Umbilical cord (tissue), 2 donors: ENCODE data around the gene GPBP1. TPM values are rescaled to one million over a fixed set of nuclear protein-coding genes. Genes with fewer than 3 reads are reported as not detected.
"Not testable (repeated sequence)": the region's sequence is repeated elsewhere in the genome, so short reads cannot be mapped to it uniquely, and the experiment has no call there.

Experiments used
- DNase-seq: peaks from one replicate; pipeline ENCODE4 v3.0.0-alpha.2; 2015; ENCODE audit warnings: low spot score
- total RNA-seq: library from RNA; depleted of rRNA; stranded (reverse); fragments of >200 nt; gene quantifications from one replicate; pipeline ENCODE4 v1.2.3, GENCODE V29; 2014; ENCODE audit warnings: low replicate concordance; ENCODE audit not compliant: insufficient read depth

Gene GPBP1
- total RNA-seq, 1 donor from 2014 or later, result 76.6 TPM

DNA sequence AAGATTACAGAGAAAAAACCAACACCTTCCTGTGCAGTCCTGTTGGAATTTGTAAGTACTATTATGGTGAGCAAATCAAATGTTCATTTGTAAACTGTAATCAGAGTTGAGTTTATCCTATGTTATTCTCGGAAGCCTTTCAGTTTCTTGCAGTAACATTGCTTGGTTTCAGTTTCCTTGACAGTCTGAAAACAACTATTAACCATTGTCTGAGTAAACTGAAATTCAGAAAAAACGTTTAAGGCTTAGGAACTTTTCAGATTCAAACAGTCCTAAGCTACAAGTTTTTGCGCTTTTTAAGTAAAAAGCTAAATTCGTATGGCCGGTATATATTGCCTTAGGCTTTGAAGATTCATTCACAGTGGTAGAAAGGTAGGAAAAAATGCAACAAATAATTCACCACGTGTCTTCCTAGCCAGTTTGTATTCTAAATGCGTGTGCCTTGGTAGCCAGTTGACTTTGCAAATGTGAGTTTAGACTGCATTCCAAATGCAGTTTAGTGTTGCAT, 2.5 kb downstream of the GPBP1 start:
- peak; percentile 60 for DNase-seq

DNA sequence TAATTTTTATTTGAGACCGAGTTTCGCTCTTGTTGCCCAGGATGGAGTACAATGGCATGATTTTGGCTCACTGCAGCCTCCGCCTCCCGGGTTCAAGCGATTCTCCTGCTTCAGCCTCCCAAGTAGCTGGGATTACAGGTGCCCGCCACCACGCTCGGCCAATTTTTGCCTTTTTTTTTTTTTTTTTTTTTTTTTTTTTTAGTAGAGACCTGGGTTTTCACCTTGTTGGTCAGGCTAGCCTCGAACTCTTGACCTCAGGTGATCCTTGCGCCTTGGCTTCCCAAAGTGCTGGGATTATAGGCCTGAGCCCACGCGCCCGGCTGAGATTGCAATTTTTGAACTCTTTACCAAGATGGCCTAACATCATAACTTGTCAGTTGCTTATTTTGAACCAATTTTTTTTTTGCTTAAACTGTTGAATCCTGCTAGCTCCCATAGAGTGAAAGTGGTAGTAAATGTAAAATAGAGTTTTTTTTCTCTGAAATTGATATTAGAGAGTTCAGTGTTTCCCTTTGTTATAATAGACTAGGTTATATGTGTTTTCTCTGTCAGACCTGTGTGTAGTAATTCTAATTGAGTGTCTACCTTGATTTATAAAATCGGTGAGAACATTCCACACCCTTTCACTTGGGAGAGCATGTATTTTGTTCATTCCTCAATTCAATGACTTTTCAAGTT, 3.8 kb downstream of the GPBP1 start:
- DNase-seq, result no peak

DNA sequence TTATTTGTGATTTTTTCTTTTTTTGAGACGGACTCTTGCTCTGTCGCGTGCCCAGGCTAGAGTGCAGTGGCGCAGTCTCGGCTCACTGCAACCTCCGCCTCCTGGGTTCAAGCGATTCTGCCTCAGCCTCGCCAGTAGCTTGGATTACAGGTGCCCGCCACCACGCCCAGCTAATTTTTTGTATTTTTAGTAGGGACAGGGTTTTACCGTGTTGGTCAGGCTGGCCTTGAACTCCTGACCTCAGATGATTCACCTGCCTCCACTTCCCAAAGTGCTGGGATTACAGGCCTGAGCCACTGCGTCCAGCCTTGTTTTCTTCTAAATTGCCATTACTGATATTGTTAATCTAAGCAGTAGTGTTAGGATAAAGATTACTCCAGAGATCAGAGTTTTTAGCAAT, 4.4 kb downstream of the GPBP1 start:
- DNase-seq, result not testable (repeated sequence)

DNA sequence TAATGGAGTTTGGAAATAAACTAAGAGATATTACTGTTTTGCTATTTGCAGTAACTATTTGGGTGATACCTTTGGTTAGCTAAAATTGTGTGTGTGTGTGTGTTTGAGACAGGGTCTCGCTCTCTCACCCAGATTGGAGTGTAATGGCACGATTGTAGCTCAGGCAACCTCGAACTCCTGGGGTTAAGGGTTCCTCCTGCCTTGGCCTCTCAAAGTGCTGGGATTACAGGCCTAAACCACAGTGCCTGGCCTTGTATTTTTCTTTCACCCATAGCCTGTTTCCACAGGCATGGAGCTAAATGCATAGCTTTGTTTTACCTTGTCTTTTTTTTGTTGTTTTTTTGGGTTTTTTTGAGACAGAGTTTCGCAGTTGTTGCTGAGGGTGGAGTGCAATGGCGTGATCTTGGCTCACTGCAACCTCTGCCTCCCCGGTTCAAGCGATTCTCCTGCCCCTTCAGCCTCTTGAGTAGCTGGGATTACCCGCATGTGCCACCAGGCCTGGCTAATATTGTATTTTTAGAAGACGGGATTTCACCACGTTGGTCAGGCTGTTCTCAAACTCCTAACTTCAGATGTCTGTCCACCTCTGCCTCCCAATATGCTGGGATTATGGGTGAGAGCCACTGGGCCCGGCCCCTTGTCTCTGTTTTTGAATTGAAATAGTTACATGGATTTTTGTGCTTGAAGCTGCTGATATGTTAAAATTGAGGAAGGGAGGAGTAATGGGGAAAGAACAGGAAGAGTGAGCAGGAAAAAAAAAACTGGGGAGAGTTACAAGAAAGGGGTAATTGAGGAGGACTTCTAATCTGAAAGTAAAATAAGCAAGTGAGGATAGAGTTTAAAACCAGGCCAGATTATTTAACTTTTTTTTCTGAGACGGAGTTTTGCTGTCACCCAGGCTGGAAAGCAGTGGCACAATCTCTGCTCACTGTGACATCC, 5.7 kb downstream of the GPBP1 start:
- DNase-seq, result no peak

DNA sequence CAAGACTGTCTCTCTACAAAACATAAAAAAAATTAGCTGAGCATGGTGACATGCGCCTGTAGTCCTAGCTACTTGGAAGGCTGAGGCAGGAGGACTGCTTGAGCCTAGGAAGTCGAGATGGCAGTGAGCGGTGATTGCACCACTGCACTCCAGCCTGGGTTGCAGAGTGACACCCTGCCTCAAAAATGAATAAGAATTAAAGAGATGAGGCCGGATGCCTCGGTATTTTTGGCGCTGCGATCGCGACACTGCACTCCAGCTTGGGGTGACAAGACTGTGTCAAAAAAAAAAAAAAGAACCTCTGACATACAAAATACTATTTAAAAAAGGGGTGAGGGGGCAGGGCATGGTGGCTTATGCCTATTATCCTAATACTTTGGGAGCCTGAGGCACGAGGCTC, 7.3 kb downstream of the GPBP1 start:
- DNase-seq, result no peak

DNA sequence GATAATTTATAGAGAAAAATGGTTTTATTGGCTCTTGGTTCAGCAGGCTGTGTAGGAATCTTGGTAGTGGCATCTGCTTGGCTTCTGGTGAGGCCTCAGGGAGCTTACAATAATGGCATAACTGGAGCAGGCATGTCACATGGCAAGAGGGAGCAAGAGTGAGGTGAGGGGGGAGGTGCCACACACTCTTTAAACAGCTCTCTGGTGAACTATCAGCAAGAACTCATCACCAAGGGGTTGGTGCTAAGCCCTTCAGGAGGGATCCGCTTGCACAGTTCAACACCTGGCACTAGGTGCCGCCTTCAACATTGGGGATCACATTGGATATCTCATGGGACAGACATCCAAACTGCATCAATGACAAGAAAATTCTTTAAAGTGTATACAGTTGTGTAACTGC, 10.5 kb downstream of the GPBP1 start:
- DNase-seq, result no peak

DNA sequence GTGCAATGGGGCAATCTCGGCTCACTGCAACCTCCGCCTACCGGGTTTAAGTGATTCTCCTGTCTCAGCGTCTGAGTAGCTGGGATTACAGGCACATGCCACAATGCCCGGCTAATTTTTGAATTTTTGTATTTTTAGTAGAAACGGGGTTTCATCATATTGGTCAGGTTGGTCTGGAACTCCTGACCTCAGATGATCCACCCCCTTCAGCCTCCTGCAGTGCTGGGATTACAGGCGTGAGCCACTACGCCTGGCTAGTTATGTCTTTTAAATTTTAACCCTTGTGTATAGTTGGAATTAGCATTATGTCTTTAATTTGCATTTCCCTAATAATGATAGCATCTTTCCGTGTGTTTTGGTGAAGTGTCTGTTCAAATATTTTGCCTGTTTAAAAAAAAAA, 11.5 kb downstream of the GPBP1 start:
- no peak for DNase-seq

DNA sequence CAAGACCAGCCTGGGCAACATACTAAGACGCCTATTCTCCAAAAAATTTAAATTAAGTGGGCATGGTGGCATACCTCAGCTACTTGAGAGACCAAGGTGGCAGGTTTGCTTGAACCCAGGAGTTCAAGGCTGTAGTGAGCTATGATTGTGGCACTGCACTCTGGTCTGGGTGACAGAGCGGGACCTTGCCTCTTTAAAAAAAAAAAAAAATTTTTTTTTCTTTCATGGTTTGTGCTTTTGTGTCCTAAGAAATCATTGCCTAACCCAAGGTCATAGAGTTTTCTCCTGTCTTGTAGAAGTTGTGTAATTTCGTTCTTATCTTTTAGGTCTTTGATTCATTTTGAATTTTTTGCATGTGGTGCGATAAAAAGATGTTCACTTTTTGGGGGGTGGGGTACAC, 12.3 kb downstream of the GPBP1 start:
- DNase-seq, result no peak

DNA sequence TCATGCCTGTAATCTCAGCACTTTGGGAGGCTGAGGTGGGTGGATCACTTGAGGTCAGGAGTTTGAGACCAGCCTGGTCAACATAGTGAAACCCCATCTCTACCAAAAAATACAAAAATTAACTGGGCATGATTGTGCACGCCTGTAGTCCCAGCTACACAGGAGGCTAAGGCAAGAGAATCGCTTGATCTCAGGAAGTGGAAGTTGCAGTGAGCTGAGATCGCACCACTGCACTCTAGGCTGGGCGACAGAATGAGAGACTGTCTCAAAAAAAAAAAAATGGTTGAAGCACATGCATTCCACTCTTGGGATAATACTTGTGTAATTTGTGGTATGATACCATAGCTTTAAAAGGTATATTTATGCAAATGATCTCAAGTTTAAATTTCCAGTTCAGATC, 14.1 kb downstream of the GPBP1 start:
- not testable (repeated sequence) for DNase-seq

DNA sequence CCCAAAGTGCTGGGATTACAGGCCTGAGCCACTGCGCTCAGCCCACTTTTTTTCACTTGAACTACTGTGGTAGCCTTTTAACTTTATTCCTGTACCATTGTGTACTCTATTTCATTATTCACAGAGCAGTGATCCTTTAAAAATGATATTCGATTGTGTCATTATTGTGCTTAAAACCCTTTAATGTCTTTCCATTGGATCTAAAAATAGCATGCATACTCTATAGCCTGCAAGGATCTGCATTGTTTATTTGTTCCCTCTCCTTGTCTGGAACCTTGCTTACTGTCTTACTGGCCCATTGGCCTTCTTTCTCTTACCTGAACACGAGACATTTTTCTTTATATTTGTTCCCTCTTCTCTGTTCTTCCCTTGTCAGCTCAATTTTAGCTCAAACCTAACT, 15.7 kb downstream of the GPBP1 start:
- DNase-seq, result no peak

DNA sequence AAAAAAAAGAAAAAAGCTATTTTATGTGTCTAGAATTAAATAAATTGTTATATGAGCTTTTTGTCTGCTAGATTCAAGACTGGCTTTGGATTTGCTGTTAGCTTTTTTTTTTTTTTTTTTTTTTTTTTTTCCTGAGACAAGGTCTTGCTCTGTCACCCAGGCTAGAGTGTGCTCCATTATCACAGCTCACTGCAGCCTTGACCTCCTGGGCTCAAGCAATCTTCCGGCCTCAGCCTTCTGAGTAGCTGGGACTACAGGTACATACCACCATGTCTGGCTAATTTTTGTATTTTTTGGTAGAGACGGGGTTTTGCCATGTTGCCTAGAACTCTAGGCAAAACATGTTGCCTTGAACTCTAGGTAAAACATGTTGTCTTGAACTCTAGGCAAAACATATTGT, 16.7 kb downstream of the GPBP1 start:
- no peak for DNase-seq

DNA sequence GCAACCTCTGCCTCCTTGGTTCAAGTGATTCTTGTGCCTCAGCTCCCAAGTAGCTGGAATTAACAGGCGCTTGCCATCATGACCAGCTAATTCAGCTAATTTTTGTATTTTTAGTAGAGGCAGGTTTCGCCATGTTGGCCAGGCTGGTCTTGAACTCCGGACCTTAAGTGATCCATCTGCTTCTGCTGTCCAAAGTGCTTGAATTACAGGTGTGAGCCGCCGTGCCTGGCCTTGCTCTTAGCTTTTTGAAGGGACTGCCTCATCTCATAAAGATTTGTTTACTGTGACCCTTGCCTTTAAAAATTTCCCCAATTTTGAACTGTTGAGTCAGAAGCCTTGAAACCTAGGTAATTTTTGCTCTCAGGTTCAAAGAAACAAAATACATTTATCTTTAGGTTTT, 17.3 kb downstream of the GPBP1 start:
- no peak for DNase-seq

DNA sequence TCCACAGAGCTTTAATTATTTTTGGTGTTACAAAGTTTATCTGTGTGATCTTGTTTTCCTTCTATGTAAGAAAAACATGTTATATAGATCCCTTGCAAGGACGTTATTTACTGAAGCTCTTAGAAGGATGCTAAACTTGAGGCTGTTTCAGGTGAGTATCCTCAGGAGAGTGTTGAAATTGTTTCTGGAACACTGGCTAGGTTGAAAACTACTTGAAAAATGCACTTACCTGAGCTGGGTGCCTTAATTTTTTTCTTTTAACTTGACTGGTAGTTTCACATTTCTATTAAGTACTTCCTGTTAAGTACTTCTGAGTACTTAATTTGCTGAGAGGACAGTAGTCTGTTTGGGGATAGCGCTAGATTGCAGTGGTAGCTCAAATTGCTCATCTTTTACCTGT, 18.1 kb downstream of the GPBP1 start:
- DNase-seq, result no peak

DNA sequence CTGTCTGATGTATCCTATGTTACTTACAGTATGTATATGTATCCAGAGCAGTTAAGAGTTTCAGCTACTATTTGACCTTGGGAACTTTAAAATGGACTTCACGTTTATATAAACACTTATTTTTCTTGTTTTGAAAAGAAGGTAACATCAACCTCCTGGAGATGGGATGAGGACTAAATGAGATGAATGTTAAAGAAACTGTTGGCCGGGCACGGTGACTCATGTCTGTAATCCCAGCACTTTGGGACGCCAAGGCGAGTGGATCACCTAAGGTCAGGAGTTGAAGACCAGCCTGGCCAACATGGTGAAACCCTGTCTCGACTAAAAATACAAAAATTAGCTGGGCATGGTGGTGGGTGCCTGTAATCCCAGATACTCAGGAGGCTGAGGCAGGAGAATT, 19.0 kb downstream of the GPBP1 start:
- not testable (repeated sequence) for DNase-seq

DNA sequence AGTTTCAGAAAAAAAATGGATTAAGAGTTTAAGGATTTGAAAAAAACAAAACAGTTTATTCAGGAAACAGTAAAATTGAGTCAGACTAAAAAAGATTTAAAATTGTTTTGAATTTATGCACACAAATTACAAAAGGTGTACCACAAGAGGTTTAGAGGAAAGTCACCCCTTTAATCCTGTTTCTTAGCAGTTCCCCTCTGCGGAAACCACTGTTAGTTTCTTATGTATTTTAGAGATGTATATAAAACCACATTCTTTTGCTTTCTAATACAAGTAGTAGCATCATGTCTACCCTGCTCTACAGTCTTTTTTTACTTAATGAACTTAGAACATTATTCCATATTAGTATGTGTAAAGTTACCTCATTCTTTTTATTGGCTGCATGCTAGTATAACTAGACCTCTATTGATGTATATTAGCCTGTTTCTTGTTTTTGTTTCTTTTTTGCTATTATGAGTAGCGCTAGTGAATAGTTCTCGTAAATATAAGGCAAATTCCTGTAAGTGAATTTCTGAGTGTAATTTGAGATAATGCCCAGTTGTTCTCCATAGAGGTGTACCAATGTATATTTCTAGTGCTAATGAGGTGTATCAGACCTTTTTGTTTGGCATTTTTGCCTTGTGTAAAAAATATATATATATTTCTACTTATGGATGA, 20.0 kb downstream of the GPBP1 start:
- DNase-seq, result no peak

DNA sequence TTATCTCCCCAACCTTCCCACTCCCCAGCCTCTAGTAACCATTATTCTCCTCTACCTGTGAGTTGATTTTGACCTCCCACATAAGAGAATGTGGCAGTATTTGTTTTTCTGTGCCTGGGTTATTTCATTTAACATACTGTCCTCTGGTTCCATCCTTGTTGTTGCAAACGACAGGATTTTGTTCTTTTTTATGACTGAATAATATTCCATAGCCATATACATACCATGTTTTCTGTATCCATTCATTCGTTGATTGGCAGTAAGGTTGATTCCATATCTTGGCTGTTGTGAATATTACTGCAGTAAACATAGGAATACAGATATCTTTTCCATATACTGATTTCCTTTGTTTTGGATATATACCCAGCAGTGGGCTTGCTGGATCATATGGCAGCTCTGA, 20.8 kb downstream of the GPBP1 start:
- DNase-seq, result no peak

DNA sequence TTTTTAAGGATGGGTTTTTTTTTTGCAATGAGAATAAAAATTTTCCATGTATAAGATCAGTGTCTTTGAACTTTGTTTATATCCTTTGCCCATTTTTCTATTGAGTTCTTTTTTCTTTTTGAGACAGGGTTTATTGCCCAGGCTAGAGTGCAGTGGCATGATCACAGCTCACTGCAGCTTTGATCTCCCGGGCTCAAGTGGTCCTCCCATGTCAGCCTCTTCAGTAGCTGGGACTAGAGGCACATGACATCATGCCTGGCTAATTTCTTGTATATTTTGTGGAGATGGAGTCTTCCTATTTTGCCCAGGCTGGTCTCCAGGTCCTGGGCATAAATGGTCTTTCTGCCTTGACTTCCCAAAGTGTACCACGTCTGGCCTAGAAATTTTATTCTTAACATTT, 21.2 kb downstream of the GPBP1 start:
- no peak for DNase-seq

DNA sequence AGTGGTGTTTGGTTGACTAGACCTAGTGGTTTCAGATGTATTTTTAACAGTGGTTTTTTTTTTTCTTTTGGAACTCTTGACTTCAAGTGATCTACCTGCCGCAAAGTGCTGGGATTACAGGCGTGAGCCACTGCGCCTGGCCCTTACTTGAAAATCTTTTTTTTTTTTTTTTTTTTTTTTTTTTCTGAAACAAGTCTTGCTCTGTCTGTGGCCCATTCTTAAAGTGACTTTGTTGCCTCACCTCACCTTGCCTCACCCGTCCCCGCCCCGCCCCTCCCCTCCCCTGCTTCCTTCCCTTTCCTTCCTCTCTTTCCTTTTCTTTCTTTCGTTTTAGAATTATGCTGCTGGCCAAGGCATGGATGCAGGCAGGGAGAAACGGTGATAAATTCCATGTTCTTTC, 26.0 kb downstream of the GPBP1 start:
- no peak for DNase-seq

DNA sequence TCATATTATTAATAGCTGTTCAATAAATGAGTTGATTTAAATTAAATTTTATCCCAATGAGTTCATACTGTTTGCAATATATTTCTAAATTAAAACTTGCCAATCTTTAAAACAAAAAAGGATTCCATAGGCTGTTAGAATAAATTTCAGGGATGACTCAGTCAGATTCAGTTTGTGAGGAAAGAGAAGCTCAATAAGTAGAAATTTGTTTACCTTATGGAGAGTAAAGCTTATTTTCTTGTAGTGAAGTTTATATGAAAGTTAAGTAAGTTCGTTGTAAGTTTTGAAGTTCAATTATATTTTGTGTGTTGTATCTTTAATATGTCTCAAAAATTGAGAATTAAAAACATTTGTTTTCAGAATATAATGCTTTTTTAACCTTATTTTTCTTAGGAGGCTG, 29.0 kb downstream of the GPBP1 start:
- DNase-seq, result no peak

DNA sequence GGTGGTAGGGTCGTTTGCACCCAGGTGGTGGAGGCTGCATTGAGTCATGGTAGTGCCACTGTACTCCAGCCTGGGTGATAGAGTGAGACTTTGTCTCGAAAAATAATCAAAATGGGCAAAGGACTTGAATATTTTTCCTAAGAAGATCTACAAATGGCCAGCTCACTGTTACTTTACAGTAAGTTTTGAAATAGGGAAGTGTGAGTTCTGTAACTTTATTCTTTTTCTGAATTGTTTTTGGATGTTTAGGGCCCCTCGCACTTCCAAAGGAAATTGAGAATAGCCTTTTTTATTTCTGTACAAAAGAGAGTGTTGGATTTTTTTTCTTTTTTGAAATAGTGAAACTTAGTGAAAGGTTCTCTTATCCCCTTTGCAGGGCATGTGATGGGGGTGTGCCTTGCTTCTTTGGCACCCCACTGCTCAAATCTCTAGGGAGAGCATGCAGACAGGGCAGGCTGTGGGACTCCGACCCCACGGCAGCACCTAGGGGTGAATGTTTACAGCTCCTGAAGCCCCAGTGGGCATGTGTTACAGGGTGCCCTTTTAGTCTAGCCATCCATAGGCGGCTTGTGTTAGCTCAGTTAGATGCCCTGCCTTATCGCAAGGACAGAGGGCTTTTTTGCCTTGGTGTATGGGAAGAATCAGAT, 33.3 kb downstream of the GPBP1 start:
- DNase-seq, result no peak

DNA sequence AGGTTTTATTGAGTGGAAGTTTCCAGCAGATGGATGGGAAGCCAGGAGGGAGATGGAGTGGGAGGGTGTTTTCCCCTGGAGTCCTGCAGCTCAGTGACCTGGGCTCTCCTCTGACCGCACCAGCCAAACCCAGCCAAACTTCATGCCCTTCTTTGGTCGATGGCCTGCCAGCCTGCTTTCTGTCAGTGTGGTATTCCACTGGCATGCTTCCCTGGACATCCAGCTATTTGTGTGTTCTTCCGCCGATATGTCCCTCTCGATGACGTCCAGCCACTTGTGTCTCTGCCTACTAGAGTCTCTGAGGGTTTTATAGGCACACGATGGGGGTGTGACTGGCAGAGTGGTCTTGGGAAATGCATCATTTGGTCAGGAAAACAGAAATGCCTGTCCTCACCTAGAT, 33.8 kb downstream of the GPBP1 start:
- no peak for DNase-seq
